ENCODE measurements around the gene MVK. TPM values are rescaled to one million over a fixed set of nuclear protein-coding genes. Genes with fewer than 3 reads are reported as not detected.

Gene MVK
- total RNA-seq, 4 donors from 2014 or later = 7.1 to 12.0 (median 9.9) TPM

DNA sequence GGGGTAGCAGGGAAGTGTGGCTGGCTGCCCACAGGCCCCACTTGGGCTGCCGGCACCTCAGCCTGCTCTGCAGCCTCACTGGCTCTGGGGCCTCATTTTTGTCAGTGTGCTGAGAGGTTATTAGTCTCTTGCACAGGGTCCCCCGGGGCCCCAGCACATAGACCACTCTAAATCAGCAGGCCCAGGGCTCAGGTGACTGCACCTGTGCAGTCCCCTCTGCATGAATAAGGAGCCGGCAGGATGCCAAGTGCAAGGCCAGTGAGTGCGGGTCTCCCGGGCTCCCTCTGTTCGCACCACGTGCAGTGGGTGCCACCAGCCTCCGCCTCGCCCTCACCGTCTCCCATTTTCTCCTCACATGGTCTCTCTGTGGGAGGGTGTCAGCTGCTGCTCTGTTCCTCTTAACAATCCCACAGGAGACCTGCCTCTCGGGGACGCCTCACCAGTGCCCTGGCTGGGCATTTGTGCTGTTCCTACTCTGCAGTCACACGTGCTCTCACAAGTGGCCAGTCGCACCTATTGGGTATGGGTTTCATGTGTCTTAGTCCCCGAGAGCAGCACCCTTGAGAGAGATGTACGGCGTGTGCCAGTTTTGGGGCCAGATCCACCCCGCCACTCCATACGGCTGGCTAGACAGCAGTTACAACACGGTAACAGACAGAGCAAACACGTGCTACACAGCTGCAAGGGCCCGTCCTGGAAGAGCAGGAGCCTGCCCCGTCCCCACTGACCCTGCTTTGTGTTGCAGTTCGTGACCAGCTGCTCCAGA is 40.7 kb upstream of the MVK start:
- ATAC-seq (ENCODE audit: low FRiP score) (no peak), DNase-seq (ENCODE audit: low spot score) (no peak)

GRCh38 chr12:109533487-109533740 is 40.2 kb upstream of the MVK start:
- ATAC-seq (ENCODE audit: low FRiP score) (no peak), DNase-seq (ENCODE audit: low spot score) (no peak)
- TF ChIP-seq, protein P1, sequence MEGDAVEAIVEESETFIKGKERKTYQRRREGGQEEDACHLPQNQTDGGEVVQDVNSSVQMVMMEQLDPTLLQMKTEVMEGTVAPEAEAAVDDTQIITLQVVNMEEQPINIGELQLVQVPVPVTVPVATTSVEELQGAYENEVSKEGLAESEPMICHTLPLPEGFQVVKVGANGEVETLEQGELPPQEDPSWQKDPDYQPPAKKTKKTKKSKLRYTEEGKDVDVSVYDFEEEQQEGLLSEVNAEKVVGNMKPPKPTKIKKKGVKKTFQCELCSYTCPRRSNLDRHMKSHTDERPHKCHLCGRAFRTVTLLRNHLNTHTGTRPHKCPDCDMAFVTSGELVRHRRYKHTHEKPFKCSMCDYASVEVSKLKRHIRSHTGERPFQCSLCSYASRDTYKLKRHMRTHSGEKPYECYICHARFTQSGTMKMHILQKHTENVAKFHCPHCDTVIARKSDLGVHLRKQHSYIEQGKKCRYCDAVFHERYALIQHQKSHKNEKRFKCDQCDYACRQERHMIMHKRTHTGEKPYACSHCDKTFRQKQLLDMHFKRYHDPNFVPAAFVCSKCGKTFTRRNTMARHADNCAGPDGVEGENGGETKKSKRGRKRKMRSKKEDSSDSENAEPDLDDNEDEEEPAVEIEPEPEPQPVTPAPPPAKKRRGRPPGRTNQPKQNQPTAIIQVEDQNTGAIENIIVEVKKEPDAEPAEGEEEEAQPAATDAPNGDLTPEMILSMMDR (IDR thresholded peaks at IDR 0.05) = no peak

More for the DNA sequence above, 40.7 kb upstream of the MVK start:
- TF ChIP-seq, protein P1 (IDR thresholded peaks at IDR 0.05) = no peak

- TF ChIP-seq, protein P1 (IDR thresholded peaks at IDR 0.05) = no peak
- ATAC-seq (ENCODE audit: low FRiP score) (no peak), DNase-seq (ENCODE audit: low spot score) (no peak)
Measured at GRCh38 chr12:109534456-109534855, 39.1 kb upstream of the MVK start.

DNA sequence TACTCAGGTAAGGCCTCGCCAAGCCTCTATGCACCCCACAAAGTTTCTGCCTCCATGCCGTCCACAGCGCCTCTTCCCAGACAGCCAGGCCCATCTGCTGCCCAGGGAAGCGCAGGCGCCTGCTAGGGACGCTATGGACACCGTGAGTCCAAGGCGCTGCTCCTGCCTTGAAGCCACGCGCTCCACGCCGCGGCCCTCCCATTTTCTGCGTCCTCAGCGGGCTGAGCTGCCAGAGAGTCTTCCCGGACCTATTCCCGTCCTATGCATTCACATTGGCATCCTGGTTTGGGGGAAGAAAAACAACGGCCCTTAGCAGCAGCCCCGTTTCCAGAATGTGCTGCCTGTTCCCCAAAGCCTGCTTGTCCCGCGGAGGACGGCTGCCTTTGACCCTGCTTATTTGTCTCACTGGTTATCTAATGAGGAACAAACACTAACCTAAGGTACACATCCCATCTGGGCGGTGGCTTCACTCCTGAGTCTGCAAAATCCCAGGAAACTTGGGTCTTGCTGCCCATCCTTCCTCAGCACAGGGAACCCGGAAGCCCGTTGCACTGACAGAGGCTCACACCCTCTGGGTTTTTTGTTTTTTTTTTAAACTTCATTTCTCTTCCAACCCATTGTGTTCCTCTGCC is 38.2 kb upstream of the MVK start:
- TF ChIP-seq, protein P1 (IDR thresholded peaks at IDR 0.05) = no peak
- DNase-seq (ENCODE audit: low spot score) (no peak), ATAC-seq (ENCODE audit: low FRiP score) (no peak)

- ATAC-seq (ENCODE audit: low FRiP score) (no peak), DNase-seq (ENCODE audit: low spot score) (no peak)
- TF ChIP-seq, protein P1 (IDR thresholded peaks at IDR 0.05) = no peak
Measured at GRCh38 chr12:109535863-109536250, 37.7 kb upstream of the MVK start.

- TF ChIP-seq, protein P1 (IDR thresholded peaks at IDR 0.05) = no peak
- DNase-seq (ENCODE audit: low spot score) = no peak
- no peak for ATAC-seq (ENCODE audit: low FRiP score)
Measured at GRCh38 chr12:109537136-109537535, 36.5 kb upstream of the MVK start.
